DOHH2 (cell line): Measurements from ENCODE around the gene SLC28A3.
"Not testable (repeated sequence)": the region's sequence is repeated elsewhere in the genome, so short reads cannot be mapped to it uniquely, and the experiment has no call there.

Experiments used
- H3F3A ChIP-seq: fragments of 200-600 bp; sonication (generic), shearing (Covaris generic); 2 replicates; pipeline ENCODE4 v1.6.0; 2016; ENCODE audit warnings: antibody characterized with exemption, mild to moderate bottlenecking; ENCODE audit not compliant: control insufficient read depth, insufficient read depth
- H3K27ac ChIP-seq: fragments of 200-600 bp; sonication (generic); 2 replicates; pipeline ENCODE4 v1.5.1; 2014; ENCODE audit warnings: low read depth, mild to moderate bottlenecking, low read length, moderate library complexity
- H3K27me3 ChIP-seq: fragments of 200-600 bp; sonication (generic); 2 replicates; pipeline ENCODE4 v1.6.1; 2014; ENCODE audit warnings: mild to moderate bottlenecking, low read length, mixed read lengths; ENCODE audit not compliant: control insufficient read depth
- H3K36me3 ChIP-seq: fragments of 200-600 bp; sonication (generic); 2 replicates; pipeline ENCODE4 v1.6.1; 2014; ENCODE audit warnings: mild to moderate bottlenecking, low read length, moderate library complexity, mixed read lengths; ENCODE audit not compliant: control insufficient read depth
- H3K4me1 ChIP-seq: fragments of 200-600 bp; sonication (generic); 2 replicates; pipeline ENCODE4 v1.6.1; 2014; ENCODE audit warnings: mild to moderate bottlenecking, low read length, mixed read lengths; ENCODE audit not compliant: control insufficient read depth
- H3K4me2 ChIP-seq: fragments of 200-600 bp; sonication (generic); 2 replicates; pipeline ENCODE4 v1.6.0; 2014; ENCODE audit warnings: mild to moderate bottlenecking, low read length, moderate library complexity
- H3K4me3 ChIP-seq: fragments of 200-600 bp; sonication (generic); 2 replicates; pipeline ENCODE4 v1.5.1; 2014; ENCODE audit warnings: mild to moderate bottlenecking, low read length, mixed read lengths
- H3K79me2 ChIP-seq: fragments of 200-600 bp; sonication (generic); 2 replicates; pipeline ENCODE4 v1.6.1; 2014; ENCODE audit warnings: mild to moderate bottlenecking, low read length, mixed read lengths; ENCODE audit not compliant: control insufficient read depth
- H3K9me2 ChIP-seq: fragments of 200-600 bp; sonication (generic); replicated peaks from 2 replicates; pipeline ENCODE4 v1.6.1; 2014; ENCODE audit warnings: mild to moderate bottlenecking, low read length, mixed read lengths; ENCODE audit not compliant: control insufficient read depth
- H3K9me3 ChIP-seq: fragments of 200-600 bp; sonication (generic); 2 replicates; pipeline ENCODE4 v1.6.1; 2014; ENCODE audit warnings: antibody characterized with exemption, low read length, mixed read lengths; ENCODE audit not compliant: control insufficient read depth, insufficient read depth
- H4K20me1 ChIP-seq: fragments of 200-600 bp; sonication (generic); 2 replicates; pipeline ENCODE4 v1.6.0; 2014; ENCODE audit warnings: low read depth, mild to moderate bottlenecking, antibody characterized with exemption, low read length, moderate library complexity; ENCODE audit not compliant: control insufficient read depth, insufficient read depth
- CTCF ChIP-seq: fragments of 200-600 bp; sonication (generic); IDR thresholded peaks from one replicate; pipeline ENCODE4 v1.5.1; 2014; ENCODE audit warnings: antibody characterized with exemption, mild to moderate bottlenecking, low read depth, low read length; ENCODE audit not compliant: poor library complexity, severe bottlenecking
- EZH2phosphoT487 ChIP-seq: fragments of 200-600 bp; sonication (generic); IDR thresholded peaks from 2 replicates; pipeline ENCODE4 v1.6.1; 2017; ENCODE audit warnings: borderline replicate concordance, mild to moderate bottlenecking, antibody characterized with exemption, low read length, moderate library complexity, mixed read lengths

Gene SLC28A3

GRCh38 chr9:84340535-84340934 lies at the start of gene SLC28A3:
TSS of gene SLC28A3 (minus strand) at chr9:84340758. CDS start at chr9:84340633, 125 bp downstream.
- Histone ChIP-seq H3K27me3 (no peaks in the 10 kb centered on the region), H3K36me3 (no peaks in the 10 kb centered on the region), H3K4me2 (no peak within 1 kb of the TSS), H3K4me3 (no peak within 1 kb of the TSS), H3K27ac (no peak within 1 kb of the TSS), H3K9me2 (no peaks in the 10 kb centered on the region), H3K4me1 (no peaks in the 10 kb centered on the region), H3K79me2 (no peaks in the 10 kb centered on the region), H4K20me1 (no peaks in the 10 kb centered on the region), H3K9me3 (no peaks in the 10 kb centered on the region), H3F3A (no peaks in the 10 kb centered on the region)
- no peak for TF ChIP-seq CTCF
- TF ChIP-seq EZH2phosphoT487, result no peak

DNA sequence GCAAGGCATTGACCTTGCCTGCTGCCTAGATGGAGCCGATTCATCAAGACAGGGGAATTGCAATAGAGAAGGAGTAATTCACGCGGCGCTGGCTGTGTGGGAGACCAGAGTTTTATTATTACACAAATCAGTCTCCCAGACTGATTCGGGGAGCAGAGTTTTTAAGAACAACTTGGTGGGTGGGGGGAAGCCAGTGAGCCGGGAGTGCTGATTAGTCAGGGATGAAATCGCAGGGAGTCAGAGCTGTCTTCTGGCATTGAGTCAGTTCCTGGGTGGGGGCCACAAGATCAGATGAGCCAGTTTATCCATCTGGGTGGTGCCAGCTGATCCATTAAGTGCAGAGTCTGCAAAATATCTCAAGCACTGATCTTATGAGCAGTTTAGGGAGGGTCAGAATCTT lies 49.7 kb upstream of the SLC28A3 start:
- H4K20me1 ChIP-seq, H3K27ac ChIP-seq: not testable (repeated sequence)

DNA sequence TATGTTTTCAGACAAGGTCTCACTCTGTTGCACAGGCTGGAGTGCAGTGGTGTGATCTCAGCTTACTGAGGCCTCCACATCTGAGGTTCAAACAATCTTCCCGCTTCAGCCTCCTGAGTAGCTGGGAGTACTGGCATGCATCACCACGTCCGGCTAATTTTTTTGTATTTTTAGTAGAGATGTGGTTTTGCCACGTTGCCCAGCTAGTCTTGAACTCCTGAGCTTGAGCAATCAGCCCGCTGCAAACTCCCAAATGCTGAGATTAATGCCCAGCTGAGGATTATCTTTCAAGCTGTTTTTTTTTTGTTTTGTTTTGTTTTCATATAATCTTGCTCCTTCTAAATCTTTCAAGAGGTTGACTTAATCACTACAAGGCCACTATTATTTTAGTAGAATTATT lies 47.3 kb upstream of the SLC28A3 start:
- H3K9me3 ChIP-seq, result no peaks in the 10 kb centered on the region
- no peaks in the 10 kb centered on the region for H4K20me1 ChIP-seq
- H3K27ac ChIP-seq, result no peak overlapping the region
- H3K4me1 ChIP-seq, result no peaks in the 10 kb centered on the region
- no peaks in the 10 kb centered on the region for H3F3A ChIP-seq
- H3K27me3 ChIP-seq, result no peaks in the 10 kb centered on the region
- TF ChIP-seq CTCF, result no peak
- no peak for TF ChIP-seq EZH2phosphoT487
- no peaks in the 10 kb centered on the region for H3K9me2 ChIP-seq
- no peaks in the 10 kb centered on the region for H3K36me3 ChIP-seq
- H3K4me2 ChIP-seq, result no peak overlapping the region
- no peaks in the 10 kb centered on the region for H3K79me2 ChIP-seq
- H3K4me3 ChIP-seq, result no peak overlapping the region

More for the DNA sequence above, 49.7 kb upstream of the SLC28A3 start:
- H3K4me1 ChIP-seq, H3F3A ChIP-seq, H3K79me2 ChIP-seq, H3K9me3 ChIP-seq, H3K27me3 ChIP-seq, H3K4me3 ChIP-seq, H3K4me2 ChIP-seq, H3K9me2 ChIP-seq, H3K36me3 ChIP-seq: not testable (repeated sequence)

GRCh38 chr9:84386753-84387152 lies 46.2 kb upstream of the SLC28A3 start:
- H3K4me2 ChIP-seq, result no peak overlapping the region
- H3K79me2 ChIP-seq, result no peaks in the 10 kb centered on the region
- H3F3A ChIP-seq, result no peaks in the 10 kb centered on the region
- H3K4me1 ChIP-seq, result no peaks in the 10 kb centered on the region
- H3K27ac ChIP-seq, result no peak overlapping the region
- H3K36me3 ChIP-seq, result no peaks in the 10 kb centered on the region
- no peaks in the 10 kb centered on the region for H3K27me3 ChIP-seq
- TF ChIP-seq CTCF, result no peak
- no peak for TF ChIP-seq EZH2phosphoT487
- H3K4me3 ChIP-seq, result no peak overlapping the region
- H3K9me2 ChIP-seq, result no peaks in the 10 kb centered on the region
- no peaks in the 10 kb centered on the region for H3K9me3 ChIP-seq
- no peaks in the 10 kb centered on the region for H4K20me1 ChIP-seq
